HEK293T (cell line): ENCODE measurements around the gene NASP.

Source experiments
- CTCF ChIA-PET: fragments of 350-600 bp; formaldehyde crosslinking; extraction: SDS; loops from one replicate; lab custom pipeline; 2021; ENCODE audit warnings: antibody characterized with exemption, inconsistent platforms; lab: Yijun Ruan, JAX
- POLR2A ChIA-PET: fragments of 350-600 bp; formaldehyde crosslinking; extraction: SDS; loops from one replicate; lab custom pipeline; 2020; ENCODE audit warnings: antibody characterized with exemption, inconsistent platforms; lab: Yijun Ruan, JAX
- DNase-seq: peaks from one replicate; pipeline ENCODE4 v3.0.0; 2012; ENCODE audit warnings: mixed read lengths; ENCODE audit errors: extremely low spot score
- ARNT ChIP-seq: fragments of 450-650 bp; IDR thresholded peaks from 2 replicates; pipeline ENCODE4 v1.6.1; 2017; ENCODE audit warnings: mild to moderate bottlenecking
- BHLHE40 ChIP-seq: fragments of 450-650 bp; IDR thresholded peaks from 2 replicates; pipeline ENCODE4 v1.6.1; 2016; ENCODE audit warnings: mild to moderate bottlenecking, moderate library complexity, borderline replicate concordance
- CTBP1 ChIP-seq: fragments of 450-650 bp; IDR thresholded peaks from 2 replicates; pipeline ENCODE4 v1.6.1; 2016; ENCODE audit warnings: borderline replicate concordance
- ELF4 ChIP-seq: fragments of 450-650 bp; IDR thresholded peaks from 2 replicates; pipeline ENCODE4 v1.6.1; 2017; ENCODE audit warnings: antibody characterized with exemption
- FOXA1 ChIP-seq: fragments of 450-650 bp; IDR thresholded peaks from 2 replicates; pipeline ENCODE4 v1.6.1; 2016; ENCODE audit warnings: mild to moderate bottlenecking
- FOXK2 ChIP-seq: fragments of 450-650 bp; IDR thresholded peaks from 2 replicates; pipeline ENCODE4 v1.6.1; 2016; ENCODE audit warnings: mild to moderate bottlenecking
- FOXM1 ChIP-seq: fragments of 450-650 bp; IDR thresholded peaks from 2 replicates; pipeline ENCODE4 v1.6.1; 2017; ENCODE audit warnings: mild to moderate bottlenecking, borderline replicate concordance
- HDGF ChIP-seq: fragments of 450-650 bp; IDR thresholded peaks from 2 replicates; pipeline ENCODE4 v1.6.1; 2017; ENCODE audit warnings: antibody characterized with exemption, borderline replicate concordance
- L3MBTL2 ChIP-seq: fragments of 450-650 bp; conservative IDR thresholded peaks from 2 replicates; pipeline ENCODE4 v1.6.1; 2016; ENCODE audit warnings: mild to moderate bottlenecking
- LEF1 ChIP-seq: fragments of 450-650 bp; IDR thresholded peaks from 2 replicates; pipeline ENCODE4 v1.6.1; 2017; ENCODE audit warnings: mild to moderate bottlenecking, borderline replicate concordance
- NFRKB ChIP-seq: fragments of 450-650 bp; IDR thresholded peaks from 2 replicates; pipeline ENCODE4 v1.6.1; 2016; ENCODE audit warnings: mild to moderate bottlenecking, moderate library complexity
- PKNOX1 ChIP-seq: fragments of 450-650 bp; IDR thresholded peaks from 2 replicates; pipeline ENCODE4 v1.6.1; 2016
- SP1 ChIP-seq: fragments of 450-650 bp; IDR thresholded peaks from 2 replicates; pipeline ENCODE4 v1.6.1; 2017
- SUZ12 ChIP-seq: fragments of 450-650 bp; IDR thresholded peaks from 2 replicates; pipeline ENCODE4 v1.6.1; 2016; ENCODE audit warnings: mild to moderate bottlenecking
- TARDBP ChIP-seq: fragments of 450-650 bp; IDR thresholded peaks from 2 replicates; pipeline ENCODE4 v1.6.1; 2016
- ZNF384 ChIP-seq: fragments of 450-650 bp; IDR thresholded peaks from 2 replicates; pipeline ENCODE4 v1.6.1; 2016

Gene NASP

GRCh38 chr1:45567911-45568310, 15.9 kb upstream of the NASP start:
- DNase-seq = no peak
- TF ChIP-seq ELF4 (no peak), PKNOX1 (no peak), BHLHE40 (no peak), SUZ12 (no peak), ZNF384 (no peak), FOXA1 (no peak), TARDBP (no peak)
- ChIA-PET POLR2A (interaction anchor here (1.4 to 5.6 kb wide), 9 partner anchors 11 to 228 kb away, joined by 3 to 40 read pairs (median 8); partner anchors contain the start of genes AKR1A1, CCDC163, MMACHC and MUTYH), CTCF (interaction anchor here (1.1 to 5.7 kb wide), 2 partner anchors 16 to 56 kb away, joined by 5 to 46 read pairs; partner anchors contain the start of gene NASP)

- DNase-seq = no peak
- POLR2A ChIA-PET = interaction anchor here (1.2 to 5.6 kb wide), 10 partner anchors 16 to 558 kb away, joined by 3 to 40 read pairs (median 6); partner anchors contain the start of genes AKR1A1, CCDC163, HECTD3 and MMACHC
- TF ChIP-seq FOXM1 (no peak), ARNT (no peak), CTBP1 (no peak), PKNOX1 (no peak), LEF1 (no peak), BHLHE40 (no peak), SUZ12 (no peak), SP1 (no peak)
- CTCF ChIA-PET = interaction anchor here (1.5 to 5.7 kb wide), 6 partner anchors 11 to 57 kb away, joined by 4 to 46 read pairs (median 7); partner anchors contain the start of gene AKR1A1
These were observed 15.4 kb upstream of the NASP start for GRCh38 chr1:45568421-45568820.

- DNase-seq = no peak
- TF ChIP-seq ARNT (no peak), FOXK2 (no peak), LEF1 (no peak), CTBP1 (no peak), ELF4 (no peak), FOXM1 (no peak), HDGF (no peak), ZNF384 (no peak), NFRKB (no peak), SP1 (no peak), BHLHE40 (no peak), L3MBTL2 (no peak), FOXA1 (no peak), TARDBP (no peak), SUZ12 (no peak), PKNOX1 (no peak)
- ChIA-PET CTCF (interaction anchor here (0.6 to 5.7 kb wide), 10 partner anchors 9 to 261 kb away, joined by 3 to 46 read pairs (median 5); partner anchors contain the start of gene AKR1A1), POLR2A (interaction anchor here (1.2 to 5.6 kb wide), 9 partner anchors 11 to 559 kb away, joined by 3 to 40 read pairs (median 5); partner anchors contain the start of genes CCDC163, HECTD3, MMACHC and MUTYH)
These were observed 14.3 kb upstream of the NASP start for GRCh38 chr1:45569571-45569961.

- DNase-seq = peak; percentile 78
- no peak for TF ChIP-seq LEF1
- POLR2A ChIA-PET = interaction anchor here (1.2 to 5.6 kb wide), 7 partner anchors 12 to 230 kb away, joined by 3 to 40 read pairs (median 8); partner anchors contain the start of genes CCDC163, MMACHC, MUTYH and PRDX1
- CTCF ChIA-PET = interaction anchor here (0.6 to 5.7 kb wide), 13 partner anchors 9 to 261 kb away, joined by 3 to 46 read pairs (median 4); partner anchors contain the start of gene AKR1A1
These were observed 13.8 kb upstream of the NASP start for GRCh38 chr1:45569962-45570581.

- ChIA-PET CTCF (interaction anchor here (0.6 to 5.7 kb wide), 6 partner anchors 11 to 210 kb away, joined by 3 to 46 read pairs (median 4); partner anchors contain the start of gene AKR1A1), POLR2A (interaction anchor here (1.5 to 5.6 kb wide), 3 partner anchors 13 to 231 kb away, joined by 3 to 40 read pairs (median 12); partner anchors contain the start of genes MUTYH, PRDX1 and TOE1)
- DNase-seq = no peak
- no peak for TF ChIP-seq FOXA1
- no peak for TF ChIP-seq L3MBTL2
- TF ChIP-seq LEF1 = no peak
- no peak for TF ChIP-seq SP1
- TF ChIP-seq FOXK2 = no peak
- no peak for TF ChIP-seq ELF4
- TF ChIP-seq NFRKB = no peak
- TF ChIP-seq TARDBP = no peak
- no peak for TF ChIP-seq PKNOX1
- no peak for TF ChIP-seq FOXM1
- TF ChIP-seq BHLHE40 = no peak
- TF ChIP-seq ARNT = no peak
- TF ChIP-seq CTBP1 = no peak
These were observed 13.2 kb upstream of the NASP start for GRCh38 chr1:45570631-45571030.

- TF ChIP-seq SP1 = no peak
- no peak for TF ChIP-seq ELF4
- TF ChIP-seq ZNF384 = no peak
- POLR2A ChIA-PET = no interaction called here
- DNase-seq = no peak
- CTCF ChIA-PET = no interaction called here
These were observed 10.5 kb upstream of the NASP start for GRCh38 chr1:45573231-45573804.
